T-helper 17 cell (primary cell): ENCODE measurements around the gene ANOS1. TPM values are rescaled to one million over a fixed set of nuclear protein-coding genes. Genes with fewer than 3 reads are reported as not detected.
"Not testable (repeated sequence)": the region's sequence is repeated elsewhere in the genome, so short reads cannot be mapped to it uniquely, and the experiment has no call there.

Source experiments
- ATAC-seq: fragments of 150-1000 bp; cut with Tn5 transposase; 2 replicates; pipeline ENCODE4 v1.10.0; 2021; ENCODE audit warnings: mild to moderate bottlenecking, moderate library complexity
- DNase-seq, 3 donors: peaks; one replicate each; pipeline versions ENCODE4 v3.0.0 to v3.0.0-alpha.2; 2020 to 2021
- H3K9me3 ChIP-seq: one replicate; pipeline ENCODE4 v1.7.0; 2013; ENCODE audit warnings: low read length, mild to moderate bottlenecking; ENCODE audit not compliant: control insufficient read depth, poor library complexity, severe bottlenecking
- H3K27ac Mint-ChIP-seq: one replicate; pipeline ENCODE4 v1.8.0; 2022; ENCODE audit warnings: mild to moderate bottlenecking, moderate library complexity, mixed read lengths
- H3K27me3 Mint-ChIP-seq: one replicate; pipeline ENCODE4 v1.8.0; 2022; ENCODE audit warnings: mixed read lengths
- H3K36me3 Mint-ChIP-seq: one replicate; pipeline ENCODE4 v1.8.0; 2022; ENCODE audit warnings: low read depth, mixed read lengths
- H3K4me1 Mint-ChIP-seq: one replicate; pipeline ENCODE4 v1.8.0; 2022; ENCODE audit warnings: mild to moderate bottlenecking, mixed read lengths
- H3K4me3 Mint-ChIP-seq: one replicate; pipeline ENCODE4 v1.8.0; 2022; ENCODE audit warnings: mild to moderate bottlenecking, moderate library complexity, mixed read lengths
- total RNA-seq, 4 donors: library from RNA in 2 of 4; stranded (reverse) in 2 of 4; gene quantifications; one replicate each; pipeline ENCODE4 v1.2.3 and lab custom pipeline; 2022 to 2026

The ANOS1 gene
- total RNA-seq, 2 donors from 2014 or later, result 0.05 TPM

GRCh38 chrX:8520178-8520577, 211.8 kb downstream of the ANOS1 start:
- H3K27me3 Mint-ChIP-seq, result no peaks in the 10 kb centered on the region
- H3K4me3 Mint-ChIP-seq, result no peak overlapping the region
- H3K36me3 Mint-ChIP-seq, result no peaks in the 10 kb centered on the region
- H3K27ac Mint-ChIP-seq, result no peak overlapping the region
- H3K9me3 ChIP-seq, result no peaks in the 10 kb centered on the region
- ATAC-seq (no peak), DNase-seq (no peak)
- H3K4me1 Mint-ChIP-seq, result no peaks in the 10 kb centered on the region

- Mint-ChIP-seq H3K4me1 (no peaks in the 10 kb centered on the region), H3K36me3 (no peaks in the 10 kb centered on the region), H3K27ac (no peak overlapping the region), H3K4me3 (no peak overlapping the region), H3K27me3 (no peaks in the 10 kb centered on the region)
- no peak for DNase-seq
- H3K9me3 ChIP-seq, result no peaks in the 10 kb centered on the region
- ATAC-seq, result no peak
Measured at GRCh38 chrX:8504451-8504850, 227.5 kb downstream of the ANOS1 start.

GRCh38 chrX:8502101-8502500, 229.8 kb downstream of the ANOS1 start:
- not testable (repeated sequence) for H3K4me3 Mint-ChIP-seq, H3K27me3 Mint-ChIP-seq, H3K9me3 ChIP-seq, H3K36me3 Mint-ChIP-seq, H3K4me1 Mint-ChIP-seq, DNase-seq, ATAC-seq, H3K27ac Mint-ChIP-seq

GRCh38 chrX:8500203-8500602, 231.7 kb downstream of the ANOS1 start:
- DNase-seq, result no peak
- no peaks in the 10 kb centered on the region for H3K9me3 ChIP-seq
- Mint-ChIP-seq H3K27me3 (no peaks in the 10 kb centered on the region), H3K36me3 (no peaks in the 10 kb centered on the region), H3K4me3 (no peak overlapping the region), H3K27ac (no peak overlapping the region), H3K4me1 (no peaks in the 10 kb centered on the region)
- ATAC-seq, result no peak

- not testable (repeated sequence) for H3K27me3 Mint-ChIP-seq, H3K4me3 Mint-ChIP-seq, H3K9me3 ChIP-seq, ATAC-seq, H3K4me1 Mint-ChIP-seq, H3K36me3 Mint-ChIP-seq, DNase-seq, H3K27ac Mint-ChIP-seq
Measured at GRCh38 chrX:8495036-8495435, 236.9 kb downstream of the ANOS1 start.

GRCh38 chrX:8484360-8484949, 247.5 kb downstream of the ANOS1 start:
- no peak for DNase-seq
- H3K27me3 Mint-ChIP-seq, result no peaks in the 10 kb centered on the region
- no peaks in the 10 kb centered on the region for H3K9me3 ChIP-seq
- ATAC-seq, result no peak
- no peaks in the 10 kb centered on the region for H3K4me1 Mint-ChIP-seq
- H3K27ac Mint-ChIP-seq, result no peak overlapping the region
- no peaks in the 10 kb centered on the region for H3K36me3 Mint-ChIP-seq
- no peak overlapping the region for H3K4me3 Mint-ChIP-seq

Other genes starting within 250 kb of the ANOS1 start
- gene FAM9A, start 69.2 kb upstream of the ANOS1 start, total RNA-seq, result not detected